Measurements from ENCODE around the gene SOX21.
"Not testable (repeated sequence)": the region's sequence is repeated elsewhere in the genome, so short reads cannot be mapped to it uniquely, and the experiment has no call there.

The SOX21 gene

GRCh38 chr13:94712287-94712811, at the start of gene SOX21:
SOX21 (minus strand) TSS chr13:94712545; CDS start chr13:94712049, 496 bp downstream.
- DNase-seq = no peak

GRCh38 chr13:94761407-94761806, 49.1 kb upstream of the SOX21 start:
- DNase-seq = no peak

GRCh38 chr13:94759120-94759728, 46.9 kb upstream of the SOX21 start:
- no peak for DNase-seq

- no peak for DNase-seq
Measured at GRCh38 chr13:94758436-94758960, 46.2 kb upstream of the SOX21 start.

GRCh38 chr13:94753327-94753726, 41.0 kb upstream of the SOX21 start:
- DNase-seq = no peak

GRCh38 chr13:94749162-94749561, 36.8 kb upstream of the SOX21 start:
- DNase-seq = no peak

- no peak for DNase-seq
Measured at GRCh38 chr13:94739235-94739634, 26.9 kb upstream of the SOX21 start.

- no peak for DNase-seq
Measured at GRCh38 chr13:94731028-94731427, 18.7 kb upstream of the SOX21 start.

- DNase-seq = not testable (repeated sequence)
Measured at GRCh38 chr13:94729941-94730340, 17.6 kb upstream of the SOX21 start.

GRCh38 chr13:94726425-94726824, 14.1 kb upstream of the SOX21 start:
- no peak for DNase-seq

GRCh38 chr13:94722609-94723345, 10.4 kb upstream of the SOX21 start:
- DNase-seq = no peak

GRCh38 chr13:94718697-94719096, 6.4 kb upstream of the SOX21 start:
- DNase-seq = not testable (repeated sequence)

- no peak for DNase-seq
Measured at GRCh38 chr13:94717916-94718315, 5.6 kb upstream of the SOX21 start.

- no peak for DNase-seq
Measured at GRCh38 chr13:94716016-94716415, 3.7 kb upstream of the SOX21 start.

- no peak for DNase-seq
Measured at GRCh38 chr13:94713561-94714182, 1.3 kb upstream of the SOX21 start.

- DNase-seq = no peak
Measured at GRCh38 chr13:94712812-94713560, 641 bp upstream of the SOX21 start.

GRCh38 chr13:94711561-94712286, 621 bp downstream of the SOX21 start:
- DNase-seq = no peak

- DNase-seq = no peak
Measured at GRCh38 chr13:94710881-94711560, 1.3 kb downstream of the SOX21 start.

GRCh38 chr13:94710065-94710781, 2.1 kb downstream of the SOX21 start:
- DNase-seq = no peak

- no peak for DNase-seq
Measured at GRCh38 chr13:94709001-94709834, 3.1 kb downstream of the SOX21 start.

Data from cerebellar nuclear complex (tissue), 1 donor.